ENCODE measurements around the gene ITGA8.

DNA sequence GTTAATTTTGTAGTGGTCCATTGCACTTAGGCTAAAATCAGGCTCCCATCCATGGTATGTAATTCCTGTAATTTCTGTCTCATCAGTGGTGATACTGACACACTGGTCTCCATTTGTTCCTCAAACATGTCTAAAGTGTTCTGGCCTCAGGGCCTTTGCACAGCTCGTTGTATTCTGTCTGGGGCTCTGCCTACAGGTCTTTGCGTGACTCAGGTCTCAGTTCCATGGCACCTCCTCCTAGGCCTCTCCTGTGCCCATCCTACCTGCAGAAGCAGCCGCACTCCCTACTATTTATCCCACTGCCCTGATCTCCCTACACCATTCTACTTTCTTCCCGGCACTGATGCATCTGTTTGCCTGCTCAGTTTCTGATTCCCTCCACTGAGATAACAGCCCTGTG lies 173.8 kb downstream of the ITGA8 start:
- TF ChIP-seq CTCF (IDR thresholded peaks at IDR 0.05; ENCODE audit: low read length) (no peak), EZH2 (IDR thresholded peaks at IDR 0.05; ENCODE audit: borderline replicate concordance, low read length) (no peak)

Data from OCI-LY1 (cell line).